HG03342 (cell line): Measurements from ENCODE around the gene GNG3.

ENCODE experiments used
- ATAC-seq: cut with Tn5 transposase; IDR thresholded peaks from one replicate; pipeline ENCODE4 v1.9.1; 2021; ENCODE audit warnings: mild to moderate bottlenecking, moderate library complexity; ENCODE audit not compliant: unreplicated experiment

Gene GNG3

GRCh38 chr11:62753736-62754603 lies 46.5 kb downstream of the GNG3 start, which contains the start of gene ZBTB3:
TSS of gene ZBTB3 (minus strand) at chr11:62754160. CDS start at chr11:62753664, 496 bp downstream.
- ATAC-seq, result peak; percentile 93

- ATAC-seq, result no peak
Measured at GRCh38 chr11:62755086-62755615, 47.7 kb downstream of the GNG3 start.

GRCh38 chr11:62757846-62758788 lies 50.6 kb downstream of the GNG3 start:
- no peak for ATAC-seq
